Neural cell (in vitro differentiated cells): ENCODE data around the gene MED27. TPM values are rescaled to one million over a fixed set of nuclear protein-coding genes. Genes with fewer than 3 reads are reported as not detected.

Source experiments
- H2AFZ ChIP-seq: fragments of 200-600, 300-800 bp; sonication (generic), shearing (Covaris generic); 2 replicates; pipeline ENCODE4 v1.6.0; 2014; ENCODE audit warnings: low read depth, mild to moderate bottlenecking, antibody characterized with exemption, low read length, moderate library complexity
- H3F3A ChIP-seq: fragments of 200-600 bp; shearing (Covaris generic); 2 replicates; pipeline ENCODE4 v1.6.1; 2016; ENCODE audit warnings: mild to moderate bottlenecking, moderate library complexity, mixed read lengths, antibody characterized with exemption, low read length; ENCODE audit not compliant: insufficient read depth, poor library complexity, severe bottlenecking
- H3K27ac ChIP-seq: fragments of 200-600, 300-800 bp; sonication (generic), shearing (Covaris generic); 2 replicates; pipeline ENCODE4 v1.5.1; 2014; ENCODE audit warnings: mild to moderate bottlenecking, low read length, moderate library complexity
- H3K27me3 ChIP-seq: fragments of 300-800, 200-600 bp; sonication (generic), shearing (Covaris generic); 2 replicates; pipeline ENCODE4 v1.6.0; 2014; ENCODE audit warnings: mild to moderate bottlenecking, low read depth, low read length, moderate library complexity; ENCODE audit not compliant: insufficient read depth
- H3K36me3 ChIP-seq: fragments of 300-800, 200-600 bp; sonication (generic), shearing (Covaris generic); 2 replicates; pipeline ENCODE4 v1.5.1; 2014; ENCODE audit warnings: mild to moderate bottlenecking, antibody characterized with exemption, low read length, moderate library complexity; ENCODE audit not compliant: insufficient read depth
- H3K4me2 ChIP-seq: fragments of 300-800, 200-600 bp; sonication (generic), shearing (Covaris generic); 2 replicates; pipeline ENCODE4 v1.6.0; 2014; ENCODE audit warnings: mild to moderate bottlenecking, low read length
- H3K4me3 ChIP-seq: fragments of 300-800, 200-600 bp; sonication (generic), shearing (Covaris generic); 2 replicates; pipeline ENCODE4 v1.5.1; 2014; ENCODE audit warnings: mild to moderate bottlenecking, low read length, moderate library complexity
- H3K79me2 ChIP-seq: fragments of 200-600 bp; shearing (Covaris generic); replicated peaks from 2 replicates; pipeline ENCODE4 v1.6.0; 2014; ENCODE audit warnings: mild to moderate bottlenecking, low read length, moderate library complexity; ENCODE audit not compliant: insufficient read depth
- H3K9ac ChIP-seq: fragments of 300-800, 200-600 bp; sonication (generic), shearing (Covaris generic); 2 replicates; pipeline ENCODE4 v1.6.1; 2016; ENCODE audit warnings: mild to moderate bottlenecking, low read length, mixed read lengths
- H3K9me2 ChIP-seq: fragments of 200-600 bp; shearing (Covaris generic); 2 replicates; pipeline ENCODE4 v1.6.1; 2016; ENCODE audit warnings: mild to moderate bottlenecking, low read length, mixed read lengths; ENCODE audit not compliant: insufficient read depth
- H3K9me3 ChIP-seq: fragments of 200-600, 300-800 bp; sonication (generic), shearing (Covaris generic); 2 replicates; pipeline ENCODE4 v1.6.1; 2016; ENCODE audit warnings: mild to moderate bottlenecking, mixed run types, low read length, moderate library complexity, mixed read lengths
- H4K20me1 ChIP-seq: fragments of 200-600 bp; shearing (Covaris generic); 2 replicates; pipeline ENCODE4 v1.6.1; 2016; ENCODE audit warnings: mild to moderate bottlenecking, mixed run types; ENCODE audit not compliant: insufficient read depth
- CTCF ChIP-seq: fragments of 450-650 bp; IDR thresholded peaks from 2 replicates; pipeline ENCODE4 v1.5.1; 2014; ENCODE audit warnings: antibody characterized with exemption, mild to moderate bottlenecking, moderate library complexity; ENCODE audit not compliant: poor library complexity, severe bottlenecking
- EP300 ChIP-seq: fragments of 450-650 bp; conservative IDR thresholded peaks from 2 replicates; pipeline ENCODE4 v1.6.1; 2014; ENCODE audit warnings: antibody characterized with exemption, mild to moderate bottlenecking, moderate library complexity; ENCODE audit not compliant: poor library complexity, severe bottlenecking
- EZH2 ChIP-seq: fragments of 200-600, 300-800 bp; shearing (Covaris generic), sonication (generic); IDR thresholded peaks from 2 replicates; pipeline ENCODE4 v1.6.1; 2014; ENCODE audit warnings: antibody characterized with exemption, low read length, borderline replicate concordance, mild to moderate bottlenecking; ENCODE audit not compliant: insufficient read depth, poor library complexity, severe bottlenecking
- MXI1 ChIP-seq: fragments of 450-650 bp; conservative IDR thresholded peaks from 2 replicates; pipeline ENCODE4 v1.6.1; 2014; ENCODE audit warnings: antibody characterized with exemption, mild to moderate bottlenecking; ENCODE audit not compliant: poor library complexity, severe bottlenecking
- POLR2AphosphoS5 ChIP-seq: IDR thresholded peaks from 2 replicates; pipeline ENCODE4 v1.6.1; 2012
- RAD21 ChIP-seq: fragments of 450-650 bp; conservative IDR thresholded peaks from 2 replicates; pipeline ENCODE4 v1.6.1; 2014; ENCODE audit warnings: antibody characterized with exemption, mild to moderate bottlenecking, moderate library complexity
- REST ChIP-seq: IDR thresholded peaks from 2 replicates; pipeline ENCODE4 v1.6.1; 2012; ENCODE audit warnings: borderline replicate concordance
- SMC3 ChIP-seq: fragments of 450-650 bp; conservative IDR thresholded peaks from 2 replicates; pipeline ENCODE4 v1.6.1; 2014; ENCODE audit warnings: antibody characterized with exemption, mild to moderate bottlenecking, moderate library complexity; ENCODE audit not compliant: poor library complexity
- TAF1 ChIP-seq: IDR thresholded peaks from 2 replicates; pipeline ENCODE4 v1.6.1; 2012; ENCODE audit warnings: low read depth
- polyA plus RNA-seq: library from polyadenylated mRNA; depleted of rRNA; stranded (reverse); fragments of >200 nt; gene quantifications from 2 replicates; pipeline ENCODE4 v1.2.3, GENCODE V29; 2014

The MED27 gene
- polyA plus RNA-seq, 1 donor from 2014 or later, result 7.5 TPM

DNA sequence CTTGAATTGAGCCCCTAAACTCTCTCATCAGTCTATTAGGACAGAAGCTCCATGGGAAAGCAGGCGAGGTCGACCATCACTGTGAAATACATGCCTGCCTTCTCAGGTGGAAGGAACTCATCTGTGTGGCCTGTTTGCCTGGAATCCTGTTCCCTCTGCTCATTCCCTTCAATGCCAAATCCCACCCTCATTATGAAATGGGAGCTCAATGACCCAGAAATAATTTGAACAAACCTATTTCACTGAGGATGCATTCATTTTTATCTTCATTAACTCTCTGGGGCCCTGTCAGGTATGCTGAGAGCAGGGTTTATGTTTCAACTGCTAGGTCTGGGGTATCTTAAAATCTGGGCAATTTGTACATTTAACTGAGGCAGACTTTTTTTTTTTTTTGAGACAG lies 142.2 kb downstream of the MED27 start:
- no peaks in the 10 kb centered on the region for H3K9me3 ChIP-seq
- H3K4me3 ChIP-seq, result no peak overlapping the region
- H3F3A ChIP-seq, result no peaks in the 10 kb centered on the region
- no peaks in the 10 kb centered on the region for H3K36me3 ChIP-seq
- no peak overlapping the region for H2AFZ ChIP-seq
- H3K4me2 ChIP-seq, result no peak overlapping the region
- H3K79me2 ChIP-seq, result peaks cover 4% of the 10 kb centered on the region
- H3K9me2 ChIP-seq, result no peaks in the 10 kb centered on the region
- H3K27me3 ChIP-seq, result no peaks in the 10 kb centered on the region
- H3K9ac ChIP-seq, result no peak overlapping the region
- H3K27ac ChIP-seq, result no peak overlapping the region
- TF ChIP-seq MXI1 (no peak), EP300 (no peak), EZH2 (no peak), REST (no peak)
- no peaks in the 10 kb centered on the region for H4K20me1 ChIP-seq

DNA sequence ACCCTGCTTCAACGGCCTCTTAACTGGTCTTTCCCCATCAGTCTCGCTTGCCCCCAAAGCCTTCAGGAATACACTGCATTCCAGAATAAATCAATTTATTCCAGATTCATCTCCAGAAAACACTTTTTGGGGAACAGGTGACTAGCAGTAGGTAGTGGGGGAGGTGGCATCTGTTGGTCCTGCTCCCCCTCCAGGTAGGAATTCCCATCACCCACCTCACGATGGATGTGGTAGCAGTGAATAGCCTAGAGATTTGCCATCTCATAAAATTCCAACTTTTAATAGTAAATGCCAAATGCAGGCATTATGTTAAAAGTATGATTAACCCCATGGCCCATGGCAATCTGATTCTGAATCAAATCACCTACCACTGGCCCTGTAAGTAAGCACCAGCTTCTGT lies 142.7 kb downstream of the MED27 start:
- Histone ChIP-seq H4K20me1 (no peaks in the 10 kb centered on the region), H3K4me2 (no peak overlapping the region), H3K27ac (no peak overlapping the region), H3K4me3 (no peak overlapping the region), H3K27me3 (no peaks in the 10 kb centered on the region), H3K79me2 (peaks cover 4% of the 10 kb centered on the region), H2AFZ (no peak overlapping the region), H3K36me3 (no peaks in the 10 kb centered on the region), H3K9me3 (no peaks in the 10 kb centered on the region), H3K9me2 (no peaks in the 10 kb centered on the region), H3F3A (no peaks in the 10 kb centered on the region), H3K9ac (no peak overlapping the region)
- TF ChIP-seq MXI1 (no peak), TAF1 (no peak), SMC3 (no peak), RAD21 (no peak), REST (no peak), CTCF (no peak), POLR2AphosphoS5 (no peak), EP300 (no peak), EZH2 (no peak)
